IMR-90 (cell line): ENCODE data around the gene LRRFIP1. TPM values are rescaled to one million over a fixed set of nuclear protein-coding genes. Genes with fewer than 3 reads are reported as not detected.

ENCODE experiments used
- ATAC-seq: fragments of 200-7000 bp; cut with Tn5 transposase; 2 replicates; pipeline ENCODE4 v1.9.1; 2020; ENCODE audit warnings: low read depth, mild to moderate bottlenecking, moderate library complexity
- BruUV-seq: library from RNA; stranded (reverse); fragments of 400-500 nt; replicated peaks from 2 replicates; lab custom pipeline; 2021; lab: Mats Ljungman, UMichigan
- CTCF ChIA-PET: fragments of 300-600 bp; formaldehyde crosslinking; extraction: SDS; loops from one replicate; lab custom pipeline; 2021; ENCODE audit warnings: antibody characterized with exemption; lab: Yijun Ruan, JAX
- POLR2A ChIA-PET: fragments of 300-600 bp; sonication (Branson Sonifier 250); formaldehyde crosslinking; loops from one replicate; lab custom pipeline; 2022; ENCODE audit warnings: antibody characterized with exemption; ENCODE audit not compliant: unreplicated experiment; lab: Charles Lee
- DNase-seq: peaks from one replicate; pipeline ENCODE4 v3.0.0; 2013
- H2AFZ ChIP-seq: replicated peaks from 2 replicates; pipeline ENCODE3; 2013; ENCODE audit warnings: low read length, mild to moderate bottlenecking; ENCODE audit not compliant: poor library complexity
- H2AK5ac ChIP-seq: 2 replicates; pipeline ENCODE4 v1.6.1; 2013; ENCODE audit warnings: low read depth, low read length, inconsistent platforms
- H2AK9ac ChIP-seq: replicated peaks from 2 replicates; pipeline ENCODE3; 2013; ENCODE audit warnings: mild to moderate bottlenecking, low read depth, low read length, moderate library complexity; ENCODE audit not compliant: poor library complexity
- H2BK120ac ChIP-seq: 2 replicates; pipeline ENCODE4 v1.6.1; 2013; ENCODE audit warnings: low read depth, low read length, inconsistent platforms
- H2BK15ac ChIP-seq: 3 replicates; pipeline ENCODE4 v1.6.1; 2013; ENCODE audit warnings: low read depth, low read length, inconsistent platforms
- H2BK20ac ChIP-seq: 2 replicates; pipeline ENCODE4 v1.6.1; 2013; ENCODE audit warnings: low read depth, mild to moderate bottlenecking, inconsistent platforms, low read length, moderate library complexity
- H2BK5ac ChIP-seq: 2 replicates; pipeline ENCODE4 v1.6.1; 2013; ENCODE audit warnings: mild to moderate bottlenecking, low read depth, low read length, inconsistent platforms; ENCODE audit not compliant: poor library complexity, severe bottlenecking
- H3K14ac ChIP-seq: replicated peaks from 2 replicates; pipeline ENCODE4 v1.6.1; 2013; ENCODE audit warnings: low read depth, low read length, inconsistent platforms
- H3K18ac ChIP-seq: 2 replicates; pipeline ENCODE4 v1.6.1; 2013; ENCODE audit warnings: low read depth, low read length, control low read depth
- H3K23ac ChIP-seq: 2 replicates; pipeline ENCODE4 v1.6.1; 2013; ENCODE audit warnings: low read depth, low read length, inconsistent platforms
- H3K27ac ChIP-seq: 2 replicates; pipeline ENCODE4 v1.5.1; 2013; ENCODE audit warnings: mild to moderate bottlenecking, control low read depth, low read length; ENCODE audit not compliant: insufficient read depth
- H3K27me3 ChIP-seq: 2 replicates; pipeline ENCODE4 v1.6.1; 2013; ENCODE audit warnings: low read length; ENCODE audit not compliant: control insufficient read depth, insufficient read depth
- H3K36me3 ChIP-seq: 2 replicates; pipeline ENCODE4 v1.6.1; 2013; ENCODE audit warnings: low read length, mixed read lengths; ENCODE audit not compliant: control insufficient read depth, insufficient read depth
- H3K4ac ChIP-seq: 2 replicates; pipeline ENCODE4 v1.6.1; 2013; ENCODE audit warnings: low read depth, low read length, inconsistent platforms
- H3K4me1 ChIP-seq: 2 replicates; pipeline ENCODE4 v1.6.1; 2013; ENCODE audit warnings: low read length, mixed read lengths; ENCODE audit not compliant: control insufficient read depth, insufficient read depth
- H3K4me2 ChIP-seq: 2 replicates; pipeline ENCODE4 v1.6.1; 2013; ENCODE audit warnings: low read depth, mild to moderate bottlenecking, control low read depth, low read length, moderate library complexity
- H3K4me3 ChIP-seq: 2 replicates; pipeline ENCODE4 v1.5.1; 2013; ENCODE audit warnings: low read depth, mild to moderate bottlenecking, control low read depth, low read length, moderate library complexity; ENCODE audit not compliant: insufficient read depth
- H3K56ac ChIP-seq: 2 replicates; pipeline ENCODE4 v1.6.1; 2013; ENCODE audit warnings: low read length, inconsistent platforms; ENCODE audit not compliant: insufficient read depth; ENCODE audit errors: extremely low read depth
- H3K79me1 ChIP-seq, 2 experiments: 2 replicates each; pipeline ENCODE4 v1.6.1; 2013; ENCODE audit warnings: low read length in 2 of 2, inconsistent platforms in 1 of 2, low read depth in 1 of 2
- H3K9ac ChIP-seq: 2 replicates; pipeline ENCODE4 v1.6.1; 2013; ENCODE audit warnings: low read depth, low read length, control low read depth
- H3K9me1 ChIP-seq: 2 replicates; pipeline ENCODE4 v1.6.1; 2013; ENCODE audit warnings: low read length, inconsistent platforms; ENCODE audit not compliant: insufficient read depth
- H3K9me3 ChIP-seq: 2 replicates; pipeline ENCODE4 v1.6.1; 2013; ENCODE audit warnings: low read length; ENCODE audit not compliant: control insufficient read depth, insufficient read depth
- H4K20me1 ChIP-seq: 2 replicates; pipeline ENCODE4 v1.6.1; 2013; ENCODE audit warnings: low read length, inconsistent platforms; ENCODE audit not compliant: insufficient read depth
- H4K5ac ChIP-seq: 2 replicates; pipeline ENCODE4 v1.6.1; 2013; ENCODE audit warnings: mild to moderate bottlenecking, low read depth, low read length, control low read depth
- H4K8ac ChIP-seq, 2 experiments: 2 replicates each; pipeline ENCODE4 v1.6.1; 2013; ENCODE audit warnings: low read depth in 2 of 2, low read length in 2 of 2, control low read depth in 1 of 2, inconsistent platforms in 1 of 2
- H4K91ac ChIP-seq: 2 replicates; pipeline ENCODE4 v1.6.1; 2013; ENCODE audit warnings: low read depth, low read length, inconsistent platforms; ENCODE audit not compliant: insufficient read depth
- FOS ChIP-seq: fragments of 150-350 bp; IDR thresholded peaks from 2 replicates; pipeline ENCODE4 v1.6.1; 2016; ENCODE audit warnings: low read depth, low read length
- POLR2A ChIP-seq: IDR thresholded peaks from 2 replicates; pipeline ENCODE4 v1.6.1; 2012; ENCODE audit warnings: mild to moderate bottlenecking, low read depth, low read length
- WGBS, 2 experiments: methylation state at CpG; one replicate each; pipeline versions ENCODE4 v1.1.5 to v1.1.7; 2013; ENCODE audit warnings: missing lambda C conversion rate in 2 of 2; ENCODE audit not compliant: insufficient read length in 1 of 2; ENCODE audit errors: extremely low coverage in 2 of 2; 5-methylcytosine and 5-hydroxymethylcytosine counted together
- dilution Hi-C: fragments of 300-500 bp; cut with HindIII; formaldehyde crosslinking; loops from one replicate; pipeline ENCODE4 v1.14.3; 2018; ENCODE audit warnings: low sequenced_read_pairs; ENCODE audit not compliant: unreplicated experiment
- in situ Hi-C: fragments of 300-500 bp; cut with MboI; formaldehyde crosslinking; loops from 3 replicates; pipeline ENCODE4 v1.14.3; 2019; ENCODE audit warnings: low sequenced_read_pairs, inconsistent platforms, mixed read lengths
- intact Hi-C: fragments of 100-400 bp; cut with micrococcal nuclease; formaldehyde crosslinking; loops from 2 replicates; pipeline ENCODE4 v1.10.0; 2022
- polyA plus RNA-seq, 3 experiments: library from polyadenylated mRNA; depleted of rRNA; stranded (reverse); fragments of >200 nt; gene quantifications; 2 replicates each; pipeline ENCODE4 v1.2.3, GENCODE V29; 2012; ENCODE audit warnings: low replicate concordance in 1 of 3
- total RNA-seq: library from RNA; depleted of rRNA; stranded (reverse); fragments of >200 nt; gene quantifications from 2 replicates; pipeline ENCODE4 v1.2.3, GENCODE V29; 2012

LRRFIP1 gene
- total and polyA plus RNA-seq, 2 of the 4 experiments (the other 2 are of a cell fraction) = 52.2 to 54.4 TPM

- no peaks in the 10 kb centered on the region for H3K27me3 ChIP-seq
- H3K23ac ChIP-seq = peak overlapping the region; percentile 75; the same call in 1 of the 2 replicates
- H4K8ac ChIP-seq = no peak overlapping the region
- H2AK9ac ChIP-seq = no peak overlapping the region
- no peak overlapping the region for H2BK20ac ChIP-seq
- H2BK15ac ChIP-seq = no peak overlapping the region
- ATAC-seq (peak; percentile 44), DNase-seq (no peak)
- H3K56ac ChIP-seq = no peak overlapping the region
- BruUV-seq = no TSS peak
- peak overlapping the region; percentile 37 for H3K4ac ChIP-seq
- peaks cover 24% of the 10 kb centered on the region for H3K36me3 ChIP-seq
- peaks cover 50% of the 10 kb centered on the region for H4K20me1 ChIP-seq
- H3K14ac ChIP-seq = peak overlapping the region; percentile 25
- in situ Hi-C loops (loop anchor here (25.0 kb wide), 1 partner anchor 625 kb away; no protein-coding TSS in a partner anchor), dilution Hi-C loops (no loop called here), intact Hi-C loops (no loop called here)
- H4K91ac ChIP-seq = peak overlapping the region; percentile 7; the same call in 1 of the 2 replicates
- H3K9ac ChIP-seq = no peak overlapping the region
- H3K9me1 ChIP-seq = peaks cover 29% of the 10 kb centered on the region
- peaks cover 47 to 89% of the 10 kb centered on the region in 2 experiments for H3K79me1 ChIP-seq
- peak overlapping the region; percentile 40; the same call in 1 of the 2 replicates for H3K18ac ChIP-seq
- H3K4me2 ChIP-seq = peak overlapping the region; percentile 48; the same call in 1 of the 2 replicates
- POLR2A ChIA-PET = no interaction called here
- peak overlapping the region; percentile 33; the same call in 1 of the 2 replicates for H2BK120ac ChIP-seq
- no peak overlapping the region for H2BK5ac ChIP-seq
- peak overlapping the region; percentile 63; the same call in 1 of the 2 replicates for H4K5ac ChIP-seq
- 0 out of 2 replicates have a peak overlapping the region, but pooled peaks have one; percentile 23 for H2AK5ac ChIP-seq
- H3K4me3 ChIP-seq = no peak overlapping the region
- CTCF ChIA-PET = interaction anchor here (0.5 kb wide), 1 partner anchor 156 kb away, joined by 3 read pairs; no protein-coding TSS in a partner anchor
- H2AFZ ChIP-seq = no peak overlapping the region
- H3K27ac ChIP-seq = peak overlapping the region; percentile 59; the same call in 1 of the 2 replicates
- 82% methylated on average over 3 of the region's 9 CpGs; no CpG with 5 or more reads in 1 of the 2 experiments for WGBS, 2 experiments
- H3K9me3 ChIP-seq = no peaks in the 10 kb centered on the region
- TF ChIP-seq FOS (no peak), POLR2A (0 out of 2 replicates have a peak, but pooled peaks have one; percentile 27)
- H3K4me1 ChIP-seq = peaks cover 23% of the 10 kb centered on the region
Observed at GRCh38 chr2:237737196-237737865, 109.9 kb downstream of the LRRFIP1 start.
